ENCODE measurements around the gene SLC6A4. TPM values are rescaled to one million over a fixed set of nuclear protein-coding genes. Genes with fewer than 3 reads are reported as not detected.

SLC6A4 gene
- total RNA-seq, result under 1 TPM in 1 of 2 donors, not detected in 1; 0.05 TPM

GRCh38 chr17:30235386-30236296 is at the start of gene SLC6A4:
Gene SLC6A4 (minus strand): TSS chr17:30235697. CDS start chr17:30221958, 13,739 bp downstream.
- H3K27ac Mint-ChIP-seq, result no peak within 1 kb of the TSS
- peaks cover 31% of the 10 kb centered on the region for H3K4me1 Mint-ChIP-seq (ENCODE audit: low read depth)
- no peak for DNase-seq
- ATAC-seq (replicated peaks in 1 of 2), result peak; percentile 27 to 40
- peak within 1 kb of the TSS; percentile 83 to 84 for H3K4me3 Mint-ChIP-seq
- H3K9me3 Mint-ChIP-seq, result no peaks in the 10 kb centered on the region
- H3K27me3 Mint-ChIP-seq (ENCODE audit: low read depth), result peaks cover 83% of the 10 kb centered on the region
- H3K36me3 Mint-ChIP-seq (ENCODE audit: insufficient read depth in 2 of 2), result no peaks in the 10 kb centered on the region

GRCh38 chr17:30279156-30279555 is 43.7 kb upstream of the SLC6A4 start:
- peaks cover 5 to 25% of the 10 kb centered on the region in 2 donors for H3K36me3 Mint-ChIP-seq (ENCODE audit: insufficient read depth in 2 of 2)

GRCh38 chr17:30278032-30278431 is 42.5 kb upstream of the SLC6A4 start:
- H3K4me3 Mint-ChIP-seq, result no peak overlapping the region
- DNase-seq (no peak), ATAC-seq (replicated peaks in 1 of 2) (no peak)
- H3K9me3 Mint-ChIP-seq, result no peaks in the 10 kb centered on the region
- no peaks in the 10 kb centered on the region for H3K27me3 Mint-ChIP-seq (ENCODE audit: low read depth)
- H3K4me1 Mint-ChIP-seq (ENCODE audit: low read depth), result no peaks in the 10 kb centered on the region
- peaks cover 5 to 33% of the 10 kb centered on the region in 2 donors for H3K36me3 Mint-ChIP-seq (ENCODE audit: insufficient read depth in 2 of 2)
- H3K27ac Mint-ChIP-seq, result no peak overlapping the region

More at GRCh38 chr17:30279156-30279555, 43.7 kb upstream of the SLC6A4 start:
- DNase-seq, result no peak
- no peak for ATAC-seq (replicated peaks in 1 of 2)
- Mint-ChIP-seq H3K4me1 (ENCODE audit: low read depth) (no peaks in the 10 kb centered on the region), H3K27ac (no peak overlapping the region), H3K9me3 (no peaks in the 10 kb centered on the region), H3K4me3 (no peak overlapping the region), H3K27me3 (ENCODE audit: low read depth) (no peaks in the 10 kb centered on the region)

GRCh38 chr17:30275911-30276310 is 40.4 kb upstream of the SLC6A4 start:
- Mint-ChIP-seq H3K27ac (peak overlapping the region; percentile 36), H3K27me3 (ENCODE audit: low read depth) (no peaks in the 10 kb centered on the region), H3K9me3 (no peaks in the 10 kb centered on the region), H3K36me3 (ENCODE audit: insufficient read depth in 2 of 2) (peaks cover 12 to 40% of the 10 kb centered on the region in 2 donors), H3K4me1 (ENCODE audit: low read depth) (no peaks in the 10 kb centered on the region), H3K4me3 (no peak overlapping the region)
- DNase-seq (no peak), ATAC-seq (replicated peaks in 1 of 2) (no peak)

DNA sequence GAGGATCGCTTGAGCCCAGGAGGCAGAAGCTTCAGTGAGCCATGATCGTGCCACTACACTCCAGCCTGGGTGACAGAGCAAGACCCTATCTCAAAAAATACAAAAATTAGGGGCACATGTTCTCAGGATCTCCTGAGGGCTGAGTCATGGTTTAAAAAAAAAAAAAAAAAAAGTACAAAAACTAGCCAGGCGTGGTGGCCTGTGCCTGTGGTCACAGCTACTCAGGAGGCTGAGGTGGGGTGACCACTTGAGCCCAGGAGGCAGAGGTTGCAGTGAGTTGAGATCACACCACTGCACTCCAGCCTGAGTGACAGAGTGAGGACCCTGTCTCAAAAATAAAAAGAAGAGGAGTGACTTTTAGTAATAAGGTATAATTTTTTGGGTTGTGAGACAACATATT is 39.4 kb upstream of the SLC6A4 start:
- H3K27ac Mint-ChIP-seq, result no peak overlapping the region
- no peaks in the 10 kb centered on the region for H3K9me3 Mint-ChIP-seq
- H3K36me3 Mint-ChIP-seq (ENCODE audit: insufficient read depth in 2 of 2), result peaks cover 12 to 40% of the 10 kb centered on the region in 2 donors
- H3K4me1 Mint-ChIP-seq (ENCODE audit: low read depth), result no peaks in the 10 kb centered on the region
- H3K4me3 Mint-ChIP-seq, result no peak overlapping the region
- no peak for ATAC-seq (replicated peaks in 1 of 2)
- H3K27me3 Mint-ChIP-seq (ENCODE audit: low read depth), result no peaks in the 10 kb centered on the region
- DNase-seq, result no peak

DNA sequence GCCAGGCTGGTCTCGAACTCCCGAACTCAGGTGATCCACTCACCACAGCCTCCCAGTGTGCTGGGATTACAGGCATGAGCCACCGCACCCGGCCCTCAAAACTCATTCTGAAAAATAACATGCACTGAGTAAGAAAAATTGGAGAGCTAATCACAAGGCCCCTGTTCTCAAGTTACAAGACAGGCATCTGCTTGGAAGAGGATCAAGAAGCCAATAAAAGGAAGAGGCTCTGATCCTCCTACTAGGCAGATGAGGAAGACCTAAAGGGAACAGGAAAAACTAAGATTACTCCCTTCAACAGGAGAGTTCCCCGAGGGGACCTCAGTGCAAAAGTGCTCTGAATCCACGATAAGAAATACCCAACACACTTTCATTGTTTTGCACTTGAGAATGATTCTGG is 37.9 kb upstream of the SLC6A4 start:
- Mint-ChIP-seq H3K4me1 (ENCODE audit: low read depth) (no peaks in the 10 kb centered on the region), H3K36me3 (ENCODE audit: insufficient read depth in 2 of 2) (peaks cover 12 to 40% of the 10 kb centered on the region in 2 donors), H3K27me3 (ENCODE audit: low read depth) (no peaks in the 10 kb centered on the region), H3K9me3 (no peaks in the 10 kb centered on the region), H3K27ac (no peak overlapping the region), H3K4me3 (no peak overlapping the region)
- no peak for ATAC-seq (replicated peaks in 1 of 2)
- no peak for DNase-seq

- no peak for DNase-seq
- H3K4me1 Mint-ChIP-seq (ENCODE audit: low read depth), result no peaks in the 10 kb centered on the region
- H3K27me3 Mint-ChIP-seq (ENCODE audit: low read depth), result no peaks in the 10 kb centered on the region
- peaks cover 16 to 46% of the 10 kb centered on the region in 2 donors for H3K36me3 Mint-ChIP-seq (ENCODE audit: insufficient read depth in 2 of 2)
- H3K9me3 Mint-ChIP-seq, result no peaks in the 10 kb centered on the region
- no peak overlapping the region for H3K4me3 Mint-ChIP-seq
- no peak for ATAC-seq (replicated peaks in 1 of 2)
- no peak overlapping the region for H3K27ac Mint-ChIP-seq
These were observed 35.6 kb upstream of the SLC6A4 start for GRCh38 chr17:30271102-30271501.

GRCh38 chr17:30267625-30268024 is 32.1 kb upstream of the SLC6A4 start:
- no peak for DNase-seq
- no peaks in the 10 kb centered on the region for H3K4me1 Mint-ChIP-seq (ENCODE audit: low read depth)
- peaks cover 13 to 48% of the 10 kb centered on the region in 2 donors for H3K36me3 Mint-ChIP-seq (ENCODE audit: insufficient read depth in 2 of 2)
- H3K9me3 Mint-ChIP-seq, result no peaks in the 10 kb centered on the region
- no peak for ATAC-seq (replicated peaks in 1 of 2)
- H3K4me3 Mint-ChIP-seq, result no peak overlapping the region
- H3K27me3 Mint-ChIP-seq (ENCODE audit: low read depth), result no peaks in the 10 kb centered on the region
- H3K27ac Mint-ChIP-seq, result no peak overlapping the region

DNA sequence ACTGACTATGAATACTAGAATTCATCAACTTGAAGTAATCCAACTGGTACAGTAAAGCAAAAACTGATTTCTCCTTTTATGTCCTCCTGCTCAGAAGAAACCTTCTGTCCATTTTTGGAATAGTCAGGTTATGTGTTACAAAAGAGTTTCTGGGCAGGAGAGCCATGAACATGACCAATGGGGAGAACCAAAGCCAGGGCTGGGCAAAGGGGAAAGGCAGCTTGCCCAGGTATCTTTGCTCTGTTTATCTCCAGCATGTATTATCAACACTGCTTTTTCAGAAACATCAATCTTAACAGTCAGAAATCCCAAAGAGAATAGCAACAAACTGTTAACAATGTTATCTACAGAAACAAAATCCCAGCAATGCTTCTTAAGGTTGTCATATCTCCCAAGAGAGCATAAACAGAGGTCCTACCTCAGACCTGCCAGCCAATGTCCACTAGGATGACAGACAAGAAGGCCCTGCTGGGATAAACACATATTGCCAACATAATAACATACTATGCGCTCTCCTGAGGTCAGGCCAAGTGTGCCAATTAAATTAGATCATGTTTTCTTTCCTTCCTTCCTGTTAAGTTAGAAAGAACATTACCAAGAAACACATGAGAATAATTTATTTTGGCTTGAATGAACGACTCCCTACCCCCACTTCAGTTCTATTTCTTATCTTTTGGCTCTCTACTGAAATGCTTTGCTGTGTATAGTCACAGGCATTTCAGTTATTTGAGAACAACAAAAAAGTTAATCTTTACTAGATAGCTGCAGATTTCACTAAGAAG is 28.2 kb upstream of the SLC6A4 start:
- H3K27ac Mint-ChIP-seq, result no peak overlapping the region
- DNase-seq (no peak), ATAC-seq (replicated peaks in 1 of 2) (no peak)
- no peak overlapping the region for H3K4me3 Mint-ChIP-seq
- H3K9me3 Mint-ChIP-seq, result no peaks in the 10 kb centered on the region
- peaks cover 8 to 28% of the 10 kb centered on the region in 2 donors for H3K36me3 Mint-ChIP-seq (ENCODE audit: insufficient read depth in 2 of 2)
- H3K4me1 Mint-ChIP-seq (ENCODE audit: low read depth), result peaks cover 4% of the 10 kb centered on the region
- no peaks in the 10 kb centered on the region for H3K27me3 Mint-ChIP-seq (ENCODE audit: low read depth)

- H3K4me3 Mint-ChIP-seq, result no peak overlapping the region
- ATAC-seq (replicated peaks in 1 of 2), result no peak
- peaks cover 5 to 7% of the 10 kb centered on the region in 2 donors for H3K36me3 Mint-ChIP-seq (ENCODE audit: insufficient read depth in 2 of 2)
- H3K27me3 Mint-ChIP-seq (ENCODE audit: low read depth), result no peaks in the 10 kb centered on the region
- H3K9me3 Mint-ChIP-seq, result no peaks in the 10 kb centered on the region
- no peak for DNase-seq
- no peak overlapping the region for H3K27ac Mint-ChIP-seq
- H3K4me1 Mint-ChIP-seq (ENCODE audit: low read depth), result peaks cover 7% of the 10 kb centered on the region
These were observed 21.4 kb upstream of the SLC6A4 start for GRCh38 chr17:30256756-30257506.

DNA sequence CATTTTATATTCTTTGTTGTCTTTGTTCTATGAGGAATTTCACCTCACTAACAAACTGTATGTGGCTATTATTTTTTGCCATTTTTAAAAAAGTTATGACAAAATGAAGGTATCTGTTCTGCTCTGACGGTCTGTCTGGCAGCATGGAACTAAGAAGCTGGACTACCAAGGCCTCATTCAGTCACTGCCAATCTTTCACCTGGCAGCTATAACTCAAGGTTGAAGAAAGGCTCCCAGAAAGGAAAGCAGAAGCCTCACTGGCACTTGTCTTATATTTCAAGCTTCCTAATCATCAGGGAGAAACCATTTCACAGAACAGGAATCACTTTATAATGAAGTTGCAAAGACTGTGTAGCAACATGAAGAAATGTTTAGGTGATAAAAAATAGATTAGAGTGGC is 18.7 kb upstream of the SLC6A4 start:
- Mint-ChIP-seq H3K27me3 (ENCODE audit: low read depth) (no peaks in the 10 kb centered on the region), H3K9me3 (no peaks in the 10 kb centered on the region), H3K36me3 (ENCODE audit: insufficient read depth in 2 of 2) (peaks cover 3 to 14% of the 10 kb centered on the region in 2 donors)

GRCh38 chr17:30253312-30253711 is 17.8 kb upstream of the SLC6A4 start:
- H3K9me3 Mint-ChIP-seq, result no peaks in the 10 kb centered on the region
- DNase-seq (no peak), ATAC-seq (replicated peaks in 1 of 2) (no peak)
- H3K27me3 Mint-ChIP-seq (ENCODE audit: low read depth), result no peaks in the 10 kb centered on the region
- no peak overlapping the region for H3K27ac Mint-ChIP-seq
- H3K4me1 Mint-ChIP-seq (ENCODE audit: low read depth), result no peaks in the 10 kb centered on the region
- peaks cover 3 to 17% of the 10 kb centered on the region in 2 donors for H3K36me3 Mint-ChIP-seq (ENCODE audit: insufficient read depth in 2 of 2)
- H3K4me3 Mint-ChIP-seq, result no peak overlapping the region

More for the DNA sequence above, 18.7 kb upstream of the SLC6A4 start:
- H3K4me1 Mint-ChIP-seq (ENCODE audit: low read depth), result peaks cover 7% of the 10 kb centered on the region
- DNase-seq, result no peak
- ATAC-seq (replicated peaks in 1 of 2), result no peak
- H3K4me3 Mint-ChIP-seq, result no peak overlapping the region
- no peak overlapping the region for H3K27ac Mint-ChIP-seq
